HepG2 (cell line): ENCODE measurements around the gene AMIGO3. TPM values are rescaled to one million over a fixed set of nuclear protein-coding genes. Genes with fewer than 3 reads are reported as not detected.
A peak's percentile ranks its signal among the peaks of the same experiment; 100 is the strongest.

Experiments used
- BHLHE40 ChIP-seq: IDR thresholded peaks from 2 replicates; pipeline ENCODE4 v1.6.1; 2011; ENCODE audit warnings: low read length, improper control_type of control experiment
- DPF2 ChIP-seq: sonication (generic); formaldehyde crosslinking; IDR thresholded peaks from 2 replicates; pipeline ENCODE4 v1.4.0; 2020; ENCODE audit warnings: mild to moderate bottlenecking, low read depth, missing genetic modification reagents, borderline replicate concordance
- GATAD2A ChIP-seq: IDR thresholded peaks from 2 replicates; pipeline ENCODE4 v1.6.1; 2016
- HIC2 ChIP-seq: sonication (generic); formaldehyde crosslinking; IDR thresholded peaks from 2 replicates; pipeline ENCODE4 v1.9.0; 2022; ENCODE audit warnings: low read depth, missing genetic modification reagents
- HOXA7 ChIP-seq: sonication (generic); formaldehyde crosslinking; IDR thresholded peaks from 2 replicates; pipeline ENCODE4 v1.8.1; 2022; ENCODE audit warnings: mild to moderate bottlenecking, missing genetic modification reagents, moderate library complexity
- MAFG ChIP-seq: sonication (generic); formaldehyde crosslinking; IDR thresholded peaks from 2 replicates; pipeline ENCODE4 v1.5.1; 2020; ENCODE audit warnings: mild to moderate bottlenecking, missing genetic modification reagents
- NFRKB ChIP-seq: fragments of 450-650 bp; IDR thresholded peaks from 2 replicates; pipeline ENCODE4 v1.6.1; 2017
- NR2F6 ChIP-seq, 2 experiments: IDR thresholded peaks; 2 replicates each; pipeline ENCODE4 v1.6.1; 2016; ENCODE audit warnings: antibody characterized with exemption in 1 of 2, mild to moderate bottlenecking in 1 of 2
- PLRG1 ChIP-seq: fragments of 450-650 bp; conservative IDR thresholded peaks from 2 replicates; pipeline ENCODE4 v1.6.1; 2016
- RBAK ChIP-seq: sonication (generic); formaldehyde crosslinking; IDR thresholded peaks from 2 replicates; pipeline ENCODE4 v1.5.1; 2020; ENCODE audit warnings: mild to moderate bottlenecking, missing genetic modification reagents
- SAP130 ChIP-seq: IDR thresholded peaks from 2 replicates; pipeline ENCODE4 v1.6.1; 2016; ENCODE audit warnings: low read depth
- SOX5 ChIP-seq: IDR thresholded peaks from 2 replicates; pipeline ENCODE4 v1.6.1; 2016; ENCODE audit warnings: borderline replicate concordance
- TAF1 ChIP-seq: sonication (generic); formaldehyde crosslinking; IDR thresholded peaks from 2 replicates; pipeline ENCODE4 v1.4.0; 2020; ENCODE audit warnings: missing genetic modification reagents
- TSC22D2 ChIP-seq: sonication (generic); formaldehyde crosslinking; IDR thresholded peaks from 2 replicates; pipeline ENCODE4 v1.5.1; 2020; ENCODE audit warnings: missing genetic modification reagents, mild to moderate bottlenecking, borderline replicate concordance
- ZFY ChIP-seq: sonication (generic); formaldehyde crosslinking; IDR thresholded peaks from 2 replicates; pipeline ENCODE4 v1.4.0; 2020; ENCODE audit warnings: missing genetic modification reagents
- ZNF207 ChIP-seq: fragments of 450-650 bp; IDR thresholded peaks from 2 replicates; pipeline ENCODE4 v1.6.1; 2016; ENCODE audit warnings: antibody characterized with exemption, borderline replicate concordance
- ZNF724P ChIP-seq: sonication (generic); formaldehyde crosslinking; IDR thresholded peaks from 2 replicates; pipeline ENCODE4 v1.8.0; 2022; ENCODE audit warnings: missing genetic modification reagents, borderline replicate concordance
- ZSCAN20 ChIP-seq: sonication (generic); formaldehyde crosslinking; IDR thresholded peaks from 2 replicates; pipeline ENCODE4 v1.4.0; 2020; ENCODE audit warnings: missing genetic modification reagents, mild to moderate bottlenecking, borderline replicate concordance
- polyA plus RNA-seq, 8 experiments: library from polyadenylated mRNA; depleted of rRNA in 3 of 8; stranded (reverse) in 7 of 8; unstranded in 1 of 8; fragments of >200 nt; fragmentation: Illumina TruSeq in 4 of 8; extraction: Trizol in 4 of 8; gene quantifications; 2 replicates each; pipeline versions ENCODE4 v1.2.1 to v1.2.3, GENCODE V29; 2011 to 2016; ENCODE audit warnings: low read depth in 4 of 8, missing spikeins in 1 of 8, mixed read lengths in 1 of 8; ENCODE audit not compliant: insufficient read depth in 1 of 8
- total RNA-seq, 5 experiments: library from RNA; depleted of rRNA; stranded (reverse); fragments of >200 nt; fragmentation: Illumina TruSeq; extraction: Trizol; gene quantifications; 2 replicates each; pipeline ENCODE4 v1.2.3, GENCODE V29; 2016; ENCODE audit warnings: low read depth in 1 of 5
- TF ChIP-seq, protein P1 (sequence below): sonication (generic); formaldehyde crosslinking; IDR thresholded peaks from 2 replicates; pipeline ENCODE4; 2020; ENCODE audit warnings: missing genetic modification reagents, mild to moderate bottlenecking, borderline replicate concordance
- TF ChIP-seq, protein P2 (sequence below): IDR thresholded peaks from 2 replicates; pipeline ENCODE4 v1.6.1; 2016; ENCODE audit warnings: missing genetic modification reagents, missing compliant biosample characterization
- TF ChIP-seq, protein P3 (sequence below): sonication (generic); formaldehyde crosslinking; IDR thresholded peaks from 2 replicates; pipeline ENCODE4 v1.9.0; 2021; ENCODE audit warnings: missing genetic modification reagents, borderline replicate concordance

AMIGO3 gene
- total and polyA plus RNA-seq, 2 of the 13 experiments (the other 11 are each of a cell fraction or from before 2014, with no cell fraction given) = 0.35 TPM; not detected in 1

GRCh38 chr3:49723628-49724551 is 4.4 kb upstream of the AMIGO3 start, which contains the start of gene GMPPB (continued):
- no peak for TF ChIP-seq TSC22D2 (CRISPR knock-in tag)
- TF ChIP-seq, protein P1, sequence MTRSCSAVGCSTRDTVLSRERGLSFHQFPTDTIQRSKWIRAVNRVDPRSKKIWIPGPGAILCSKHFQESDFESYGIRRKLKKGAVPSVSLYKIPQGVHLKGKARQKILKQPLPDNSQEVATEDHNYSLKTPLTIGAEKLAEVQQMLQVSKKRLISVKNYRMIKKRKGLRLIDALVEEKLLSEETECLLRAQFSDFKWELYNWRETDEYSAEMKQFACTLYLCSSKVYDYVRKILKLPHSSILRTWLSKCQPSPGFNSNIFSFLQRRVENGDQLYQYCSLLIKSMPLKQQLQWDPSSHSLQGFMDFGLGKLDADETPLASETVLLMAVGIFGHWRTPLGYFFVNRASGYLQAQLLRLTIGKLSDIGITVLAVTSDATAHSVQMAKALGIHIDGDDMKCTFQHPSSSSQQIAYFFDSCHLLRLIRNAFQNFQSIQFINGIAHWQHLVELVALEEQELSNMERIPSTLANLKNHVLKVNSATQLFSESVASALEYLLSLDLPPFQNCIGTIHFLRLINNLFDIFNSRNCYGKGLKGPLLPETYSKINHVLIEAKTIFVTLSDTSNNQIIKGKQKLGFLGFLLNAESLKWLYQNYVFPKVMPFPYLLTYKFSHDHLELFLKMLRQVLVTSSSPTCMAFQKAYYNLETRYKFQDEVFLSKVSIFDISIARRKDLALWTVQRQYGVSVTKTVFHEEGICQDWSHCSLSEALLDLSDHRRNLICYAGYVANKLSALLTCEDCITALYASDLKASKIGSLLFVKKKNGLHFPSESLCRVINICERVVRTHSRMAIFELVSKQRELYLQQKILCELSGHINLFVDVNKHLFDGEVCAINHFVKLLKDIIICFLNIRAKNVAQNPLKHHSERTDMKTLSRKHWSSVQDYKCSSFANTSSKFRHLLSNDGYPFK (CRISPR knock-in tag) = peak; percentile 72; the same call in 1 of the 2 replicates
- TF ChIP-seq HOXA7 (CRISPR knock-in tag) = no peak
- TF ChIP-seq NR2F6 (IDR thresholded peaks at IDR 0.05) = no peak
- TF ChIP-seq NR2F6 (CRISPR knock-in tag; IDR thresholded peaks at IDR 0.05) = no peak
- TF ChIP-seq GATAD2A (CRISPR knock-in tag) = no peak
- no peak for TF ChIP-seq MAFG (CRISPR knock-in tag)
- no peak for TF ChIP-seq HIC2
- peak; percentile 76 for TF ChIP-seq ZFY (CRISPR knock-in tag)
- TF ChIP-seq SAP130 (CRISPR knock-in tag) = peak; percentile 96
- no peak for TF ChIP-seq NFRKB
- TF ChIP-seq SOX5 (CRISPR knock-in tag) = peak; percentile 22; the same call in 1 of the 2 replicates
- TF ChIP-seq ZNF207 = no peak
- TF ChIP-seq, protein P2, sequence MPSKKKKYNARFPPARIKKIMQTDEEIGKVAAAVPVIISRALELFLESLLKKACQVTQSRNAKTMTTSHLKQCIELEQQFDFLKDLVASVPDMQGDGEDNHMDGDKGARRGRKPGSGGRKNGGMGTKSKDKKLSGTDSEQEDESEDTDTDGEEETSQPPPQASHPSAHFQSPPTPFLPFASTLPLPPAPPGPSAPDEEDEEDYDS (CRISPR knock-in tag) = peak; percentile 51
- no peak for TF ChIP-seq RBAK
- TF ChIP-seq BHLHE40 = no peak
- TF ChIP-seq ZNF724P (CRISPR knock-in tag) = peak; percentile 34; the same call in 1 of the 2 replicates
- 0 out of 2 replicates have a peak, but pooled peaks have one; percentile 29 for TF ChIP-seq DPF2
- no peak for TF ChIP-seq PLRG1
- TF ChIP-seq, protein P3, sequence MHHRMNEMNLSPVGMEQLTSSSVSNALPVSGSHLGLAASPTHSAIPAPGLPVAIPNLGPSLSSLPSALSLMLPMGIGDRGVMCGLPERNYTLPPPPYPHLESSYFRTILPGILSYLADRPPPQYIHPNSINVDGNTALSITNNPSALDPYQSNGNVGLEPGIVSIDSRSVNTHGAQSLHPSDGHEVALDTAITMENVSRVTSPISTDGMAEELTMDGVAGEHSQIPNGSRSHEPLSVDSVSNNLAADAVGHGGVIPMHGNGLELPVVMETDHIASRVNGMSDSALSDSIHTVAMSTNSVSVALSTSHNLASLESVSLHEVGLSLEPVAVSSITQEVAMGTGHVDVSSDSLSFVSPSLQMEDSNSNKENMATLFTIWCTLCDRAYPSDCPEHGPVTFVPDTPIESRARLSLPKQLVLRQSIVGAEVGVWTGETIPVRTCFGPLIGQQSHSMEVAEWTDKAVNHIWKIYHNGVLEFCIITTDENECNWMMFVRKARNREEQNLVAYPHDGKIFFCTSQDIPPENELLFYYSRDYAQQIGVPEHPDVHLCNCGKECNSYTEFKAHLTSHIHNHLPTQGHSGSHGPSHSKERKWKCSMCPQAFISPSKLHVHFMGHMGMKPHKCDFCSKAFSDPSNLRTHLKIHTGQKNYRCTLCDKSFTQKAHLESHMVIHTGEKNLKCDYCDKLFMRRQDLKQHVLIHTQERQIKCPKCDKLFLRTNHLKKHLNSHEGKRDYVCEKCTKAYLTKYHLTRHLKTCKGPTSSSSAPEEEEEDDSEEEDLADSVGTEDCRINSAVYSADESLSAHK = no peak
- TF ChIP-seq TAF1 (CRISPR knock-in tag) = peak; percentile 63; the same call in 1 of the 2 replicates
- TF ChIP-seq ZSCAN20 (CRISPR knock-in tag) = no peak
